Upper lobe of right lung (tissue), 1 donor: Measurements from ENCODE around the gene AKR1C1. TPM values are rescaled to one million over a fixed set of nuclear protein-coding genes. Genes with fewer than 3 reads are reported as not detected.
"Not testable (repeated sequence)": the region's sequence is repeated elsewhere in the genome, so short reads cannot be mapped to it uniquely, and the experiment has no call there.

Experiments used
- ATAC-seq: fragments of 200-7000 bp; cut with Tn5 transposase; one replicate; pipeline ENCODE4 v1.9.1; 2020; ENCODE audit warnings: mild to moderate bottlenecking, moderate library complexity
- DNase-seq: peaks from one replicate; pipeline ENCODE4 v3.0.0-alpha.2; 2020
- H3K27ac ChIP-seq: fragments of 200-600 bp; one replicate; pipeline ENCODE4 v1.8.0; 2022
- H3K27me3 ChIP-seq: fragments of 200-600 bp; one replicate; pipeline ENCODE4 v1.8.0; 2022; ENCODE audit warnings: mild to moderate bottlenecking
- H3K36me3 ChIP-seq: fragments of 200-600 bp; one replicate; pipeline ENCODE4 v1.8.0; 2022
- H3K4me1 ChIP-seq: fragments of 200-600 bp; one replicate; pipeline ENCODE4 v1.8.0; 2022
- H3K4me3 ChIP-seq: fragments of 200-600 bp; one replicate; pipeline ENCODE4 v1.8.0; 2022; ENCODE audit warnings: mild to moderate bottlenecking
- H3K9me3 ChIP-seq: fragments of 200-600 bp; one replicate; pipeline ENCODE4 v1.8.0; 2022
- intact Hi-C: fragments of 100-400 bp; cut with DNase I; formaldehyde crosslinking; loops from one replicate; pipeline ENCODE4 v1.11.0; 2022
- total RNA-seq: library from RNA; stranded (reverse); fragmentation: NEBNext Ultra II Directional; extraction: Animal tissue kit (Norgen Biotek cat#: 25700); gene quantifications from one replicate; pipeline ENCODE4 v1.2.1, GENCODE V29; 2021
- TF ChIP-seq, protein P1 (sequence below): fragments of 200-600 bp; IDR thresholded peaks from one replicate; pipeline ENCODE4 v1.8.0; 2022; ENCODE audit warnings: antibody characterized with exemption
- donor health status: DM: no; HTN: yes; CAD: no; lungs with severe emphysema.

The AKR1C1 gene
- total RNA-seq, 1 donor from 2014 or later = 42.0 TPM

DNA sequence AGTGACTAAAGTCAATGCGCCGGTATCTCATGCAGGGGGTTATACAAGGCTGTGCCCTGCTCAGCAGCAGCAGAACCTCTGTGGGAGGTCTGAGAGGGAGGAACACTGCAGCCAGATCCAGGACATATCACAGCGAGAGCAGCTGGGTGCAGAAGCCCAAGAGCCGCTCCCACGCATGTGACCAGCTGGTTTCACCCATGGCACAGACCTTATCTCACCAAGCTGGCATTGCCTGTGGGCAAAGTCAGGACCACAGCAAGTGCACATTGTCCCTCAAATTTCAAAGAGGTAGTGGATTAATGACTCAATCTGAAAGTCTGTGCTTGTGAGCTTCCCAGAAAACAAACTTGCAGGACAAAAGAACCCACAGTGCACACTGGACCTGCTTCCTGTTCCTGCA lies 31.6 kb upstream of the AKR1C1 start:
- intact Hi-C loops = no loop called here
- Histone ChIP-seq H3K27ac (no peak overlapping the region), H3K9me3 (no peaks in the 10 kb centered on the region), H3K27me3 (no peaks in the 10 kb centered on the region), H3K36me3 (no peaks in the 10 kb centered on the region), H3K4me1 (no peaks in the 10 kb centered on the region), H3K4me3 (no peak overlapping the region)
- ATAC-seq (peak; percentile 57), DNase-seq (no peak)
- TF ChIP-seq, protein P1, sequence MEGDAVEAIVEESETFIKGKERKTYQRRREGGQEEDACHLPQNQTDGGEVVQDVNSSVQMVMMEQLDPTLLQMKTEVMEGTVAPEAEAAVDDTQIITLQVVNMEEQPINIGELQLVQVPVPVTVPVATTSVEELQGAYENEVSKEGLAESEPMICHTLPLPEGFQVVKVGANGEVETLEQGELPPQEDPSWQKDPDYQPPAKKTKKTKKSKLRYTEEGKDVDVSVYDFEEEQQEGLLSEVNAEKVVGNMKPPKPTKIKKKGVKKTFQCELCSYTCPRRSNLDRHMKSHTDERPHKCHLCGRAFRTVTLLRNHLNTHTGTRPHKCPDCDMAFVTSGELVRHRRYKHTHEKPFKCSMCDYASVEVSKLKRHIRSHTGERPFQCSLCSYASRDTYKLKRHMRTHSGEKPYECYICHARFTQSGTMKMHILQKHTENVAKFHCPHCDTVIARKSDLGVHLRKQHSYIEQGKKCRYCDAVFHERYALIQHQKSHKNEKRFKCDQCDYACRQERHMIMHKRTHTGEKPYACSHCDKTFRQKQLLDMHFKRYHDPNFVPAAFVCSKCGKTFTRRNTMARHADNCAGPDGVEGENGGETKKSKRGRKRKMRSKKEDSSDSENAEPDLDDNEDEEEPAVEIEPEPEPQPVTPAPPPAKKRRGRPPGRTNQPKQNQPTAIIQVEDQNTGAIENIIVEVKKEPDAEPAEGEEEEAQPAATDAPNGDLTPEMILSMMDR = no peak

DNA sequence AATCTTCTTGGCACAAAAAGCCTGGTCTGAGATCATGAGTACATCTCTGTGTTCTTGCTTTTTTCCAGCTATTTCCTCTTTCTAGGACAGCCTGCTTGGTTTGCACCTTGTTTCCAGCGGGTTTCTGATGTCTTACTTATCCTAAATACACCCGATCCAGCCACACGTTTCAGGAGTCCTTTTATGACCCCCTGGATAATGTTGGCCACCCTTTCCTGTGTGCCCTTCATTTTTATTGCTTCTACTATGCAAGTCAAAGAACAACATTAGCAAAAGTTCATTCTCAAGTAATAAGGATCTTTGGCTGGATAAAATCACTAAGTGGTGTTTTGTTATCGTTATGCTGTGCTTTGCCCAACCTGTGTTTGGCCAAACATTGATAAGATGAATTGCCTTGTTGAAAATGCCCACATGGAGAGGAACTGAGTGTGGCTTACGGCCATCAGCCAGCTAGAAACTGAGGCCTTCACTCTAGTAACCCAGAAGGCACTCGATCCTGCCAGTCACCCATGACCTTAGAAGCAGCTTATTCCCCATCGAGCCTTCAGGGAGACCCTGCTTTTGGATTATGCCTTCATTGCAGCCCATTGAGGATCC lies 28.7 kb upstream of the AKR1C1 start:
- no peak for ATAC-seq
- TF ChIP-seq, protein P1 = no peak
- intact Hi-C loops = no loop called here
- Histone ChIP-seq H3K27ac (no peak overlapping the region), H3K36me3 (no peaks in the 10 kb centered on the region), H3K9me3 (no peaks in the 10 kb centered on the region), H3K27me3 (no peaks in the 10 kb centered on the region), H3K4me1 (no peaks in the 10 kb centered on the region), H3K4me3 (no peak overlapping the region)
- no peak for DNase-seq

DNA sequence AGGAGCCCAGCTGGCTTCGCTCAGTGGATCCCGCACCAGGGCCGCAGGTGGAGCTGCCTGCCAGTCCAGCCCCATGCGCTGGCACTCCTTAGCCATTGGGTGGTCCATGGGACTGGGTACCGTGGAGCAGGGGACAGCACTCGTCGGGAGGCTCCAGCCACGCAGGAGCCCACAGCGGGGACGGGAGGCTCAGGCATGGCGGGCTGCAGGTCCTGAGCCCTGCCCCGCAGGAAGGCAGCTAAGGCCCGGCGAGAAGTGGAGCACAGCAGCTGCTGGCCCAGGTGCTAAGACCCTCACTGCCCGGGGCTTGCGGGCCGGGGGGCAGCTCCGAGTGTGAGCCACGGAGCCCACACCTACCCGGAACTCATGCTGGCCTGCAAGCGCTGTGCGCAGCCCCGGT lies 25.9 kb upstream of the AKR1C1 start:
- no peaks in the 10 kb centered on the region for H3K9me3 ChIP-seq
- ATAC-seq = no peak

DNA sequence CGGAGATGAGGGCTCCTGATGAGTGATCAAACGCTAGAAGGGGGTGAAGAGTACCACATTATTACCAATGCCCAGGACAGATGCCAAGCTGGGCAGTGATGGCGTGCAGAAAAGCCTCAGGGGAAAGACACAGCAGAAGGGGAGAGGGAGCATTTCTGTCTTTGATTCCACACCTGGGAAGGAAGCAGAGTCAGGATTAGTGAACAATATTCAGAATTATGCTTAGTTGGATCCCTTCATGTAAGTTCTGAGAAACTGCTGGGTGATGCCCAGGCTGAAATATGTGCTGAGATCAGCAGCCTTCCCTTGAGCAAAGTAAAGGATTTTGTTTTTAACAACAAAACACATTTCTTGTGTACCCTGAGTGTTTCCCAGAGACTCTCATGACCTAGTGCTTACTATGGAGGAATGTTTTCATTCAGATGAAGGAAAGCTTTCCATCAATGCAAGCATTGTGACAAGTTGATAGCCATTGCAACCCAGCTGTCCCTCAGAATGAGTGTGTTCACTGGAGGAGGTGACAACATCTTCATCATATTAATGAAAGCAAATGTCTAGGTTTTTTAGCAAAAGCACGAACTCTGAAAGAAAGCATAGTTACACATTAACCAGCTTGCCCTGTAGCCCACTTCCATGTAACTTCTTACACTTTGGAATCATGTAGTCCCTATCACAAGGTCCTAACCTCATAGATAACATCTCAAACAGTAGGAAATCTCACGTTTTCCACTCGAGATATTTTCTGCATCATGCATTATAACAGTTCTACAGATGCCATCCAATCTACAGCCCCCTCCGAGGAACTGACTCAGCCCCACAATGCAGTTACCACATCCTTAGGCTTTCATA lies 23.8 kb upstream of the AKR1C1 start:
- TF ChIP-seq, protein P1 = no peak
- no peak overlapping the region for H3K4me3 ChIP-seq
- H3K4me1 ChIP-seq = peaks cover 11% of the 10 kb centered on the region
- ATAC-seq (no peak), DNase-seq (no peak)
- no peak overlapping the region for H3K27ac ChIP-seq
- intact Hi-C loops = no loop called here
- H3K9me3 ChIP-seq = no peaks in the 10 kb centered on the region
- H3K27me3 ChIP-seq = no peaks in the 10 kb centered on the region
- H3K36me3 ChIP-seq = no peaks in the 10 kb centered on the region

More for the DNA sequence above, 25.9 kb upstream of the AKR1C1 start:
- intact Hi-C loops = no loop called here
- no peak overlapping the region for H3K4me3 ChIP-seq
- no peak for DNase-seq
- peaks cover 7% of the 10 kb centered on the region for H3K4me1 ChIP-seq
- TF ChIP-seq, protein P1 = no peak
- no peaks in the 10 kb centered on the region for H3K27me3 ChIP-seq
- no peak overlapping the region for H3K27ac ChIP-seq
- no peaks in the 10 kb centered on the region for H3K36me3 ChIP-seq

DNA sequence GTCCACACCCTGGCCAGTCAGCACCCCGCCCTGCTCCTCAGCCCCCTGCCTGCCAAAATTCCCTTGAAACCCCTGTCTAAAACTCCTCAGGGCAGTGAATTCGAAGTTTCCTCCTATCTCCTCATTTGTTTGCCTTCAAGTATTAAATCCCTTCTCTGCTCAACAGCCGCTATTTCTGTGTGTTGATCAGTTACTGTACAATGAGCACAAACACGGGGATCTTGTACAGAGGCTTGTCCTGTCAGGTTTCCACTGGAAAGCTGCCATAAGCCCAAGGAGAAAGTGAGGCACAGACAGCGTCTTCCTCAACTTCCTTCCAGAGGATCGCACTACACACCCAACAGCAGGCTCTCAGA lies 23.2 kb upstream of the AKR1C1 start:
- H3K27me3 ChIP-seq, H3K27ac ChIP-seq, ATAC-seq, H3K4me3 ChIP-seq, DNase-seq, H3K36me3 ChIP-seq, H3K9me3 ChIP-seq, intact Hi-C loops: not testable (repeated sequence)
- H3K4me1 ChIP-seq = peaks cover 11% of the 10 kb centered on the region

DNA sequence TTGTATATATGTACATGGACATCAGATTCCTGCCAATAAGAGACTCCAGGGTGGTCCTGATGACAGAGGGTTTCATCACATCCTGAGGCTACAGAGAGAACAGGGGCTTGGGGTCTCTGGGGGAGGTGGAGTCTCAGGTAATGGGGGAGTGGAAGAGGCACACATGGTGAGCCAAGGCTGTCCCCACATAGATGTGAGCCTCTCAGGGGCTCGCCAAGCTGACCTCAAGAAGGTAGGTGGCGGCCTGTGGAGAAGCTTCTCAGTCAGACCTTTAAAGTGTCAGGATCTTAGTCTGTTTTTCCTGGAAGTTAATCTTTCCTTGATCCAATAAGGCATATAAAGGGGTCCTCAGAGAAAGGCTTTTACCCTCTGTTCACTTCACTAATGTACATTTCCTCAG lies 22.3 kb upstream of the AKR1C1 start:
- DNase-seq, H3K4me3 ChIP-seq, intact Hi-C loops, H3K27me3 ChIP-seq, H3K36me3 ChIP-seq, H3K9me3 ChIP-seq, ATAC-seq: not testable (repeated sequence)
- Histone ChIP-seq H3K4me1 (peaks cover 11% of the 10 kb centered on the region), H3K27ac (peak overlapping the region; percentile 49)
